HepG2 (cell line): ENCODE results near the gene SRSF7. TPM values are rescaled to one million over a fixed set of nuclear protein-coding genes. Genes with fewer than 3 reads are reported as not detected.

Source experiments
- CBFB ChIP-seq: sonication (generic); formaldehyde crosslinking; IDR thresholded peaks from 2 replicates; pipeline ENCODE4 v1.4.0; 2020; ENCODE audit warnings: missing genetic modification reagents
- FOSL2 ChIP-seq: sonication (generic); formaldehyde crosslinking; IDR thresholded peaks from 2 replicates; pipeline ENCODE4 v1.4.0; 2020; ENCODE audit warnings: missing genetic modification reagents
- GZF1 ChIP-seq: sonication (generic); formaldehyde crosslinking; IDR thresholded peaks from 2 replicates; pipeline ENCODE4 v1.5.1; 2020; ENCODE audit warnings: mild to moderate bottlenecking, missing genetic modification reagents
- HDAC2 ChIP-seq: sonication (generic); formaldehyde crosslinking; IDR thresholded peaks from 2 replicates; pipeline ENCODE4 v1.4.0; 2020; ENCODE audit warnings: missing genetic modification reagents
- MED8 ChIP-seq: sonication (generic); formaldehyde crosslinking; IDR thresholded peaks from 2 replicates; pipeline ENCODE4 v1.8.1; 2023; ENCODE audit warnings: mild to moderate bottlenecking, missing genetic modification reagents; ENCODE audit not compliant: insufficient replicate concordance
- NCOA1 ChIP-seq: sonication (generic); formaldehyde crosslinking; IDR thresholded peaks from 2 replicates; pipeline ENCODE4 v1.9.0; 2021; ENCODE audit warnings: missing genetic modification reagents
- ZC3H13 ChIP-seq: sonication (generic); formaldehyde crosslinking; IDR thresholded peaks from 2 replicates; pipeline ENCODE4 v1.8.1; 2023; ENCODE audit warnings: mild to moderate bottlenecking, missing genetic modification reagents, moderate library complexity
- ZFAT ChIP-seq: sonication (generic); formaldehyde crosslinking; conservative IDR thresholded peaks from 2 replicates; pipeline ENCODE4 v1.8.1; 2023; ENCODE audit warnings: missing genetic modification reagents, inconsistent platforms
- ZNF138 ChIP-seq: sonication (generic); formaldehyde crosslinking; IDR thresholded peaks from 2 replicates; pipeline ENCODE4 v1.5.0; 2020; ENCODE audit warnings: mild to moderate bottlenecking, low read depth, missing genetic modification reagents
- ZNF234 ChIP-seq: sonication (generic); formaldehyde crosslinking; conservative IDR thresholded peaks from 2 replicates; pipeline ENCODE4 v1.5.1; 2020; ENCODE audit warnings: mild to moderate bottlenecking, missing genetic modification reagents
- ZNF550 ChIP-seq: sonication (generic); formaldehyde crosslinking; IDR thresholded peaks from 2 replicates; pipeline ENCODE4 v1.4.0; 2020; ENCODE audit warnings: mild to moderate bottlenecking, missing genetic modification reagents, borderline replicate concordance
- ZNF790 ChIP-seq: sonication (generic); formaldehyde crosslinking; IDR thresholded peaks from 2 replicates; pipeline ENCODE4 v1.8.0; 2022; ENCODE audit warnings: missing genetic modification reagents, mild to moderate bottlenecking, borderline replicate concordance
- polyA plus RNA-seq, 8 experiments: library from polyadenylated mRNA; depleted of rRNA in 3 of 8; stranded (reverse) in 7 of 8; unstranded in 1 of 8; fragments of >200 nt; fragmentation: Illumina TruSeq in 4 of 8; extraction: Trizol in 4 of 8; gene quantifications; 2 replicates each; pipeline versions ENCODE4 v1.2.1 to v1.2.3, GENCODE V29; 2011 to 2016; ENCODE audit warnings: low read depth in 4 of 8, missing spikeins in 1 of 8, mixed read lengths in 1 of 8; ENCODE audit not compliant: insufficient read depth in 1 of 8
- total RNA-seq, 5 experiments: library from RNA; depleted of rRNA; stranded (reverse); fragments of >200 nt; fragmentation: Illumina TruSeq; extraction: Trizol; gene quantifications; 2 replicates each; pipeline ENCODE4 v1.2.3, GENCODE V29; 2016; ENCODE audit warnings: low read depth in 1 of 5
- TF ChIP-seq, protein P1 (sequence below): sonication (generic); formaldehyde crosslinking; IDR thresholded peaks from 2 replicates; pipeline ENCODE4 v1.4.0; 2020; ENCODE audit warnings: mild to moderate bottlenecking, missing genetic modification reagents
- TF ChIP-seq, protein P2 (sequence below): sonication (generic); formaldehyde crosslinking; IDR thresholded peaks from 2 replicates; pipeline ENCODE4 v1.4.0; 2020; ENCODE audit warnings: missing genetic modification reagents, borderline replicate concordance
- TF ChIP-seq, protein P3 (sequence below): sonication (generic); formaldehyde crosslinking; IDR thresholded peaks from 2 replicates; pipeline ENCODE4 v1.4.0; 2020; ENCODE audit warnings: mild to moderate bottlenecking, missing genetic modification reagents
- TF ChIP-seq, protein P4 (sequence below): sonication (generic); formaldehyde crosslinking; IDR thresholded peaks from 2 replicates; pipeline ENCODE4 v1.5.1; 2020; ENCODE audit warnings: mild to moderate bottlenecking, missing genetic modification reagents

SRSF7 gene
- total and polyA plus RNA-seq, 2 of the 13 experiments (the other 11 are each of a cell fraction or from before 2014, with no cell fraction given), result 172 to 275 TPM

DNA sequence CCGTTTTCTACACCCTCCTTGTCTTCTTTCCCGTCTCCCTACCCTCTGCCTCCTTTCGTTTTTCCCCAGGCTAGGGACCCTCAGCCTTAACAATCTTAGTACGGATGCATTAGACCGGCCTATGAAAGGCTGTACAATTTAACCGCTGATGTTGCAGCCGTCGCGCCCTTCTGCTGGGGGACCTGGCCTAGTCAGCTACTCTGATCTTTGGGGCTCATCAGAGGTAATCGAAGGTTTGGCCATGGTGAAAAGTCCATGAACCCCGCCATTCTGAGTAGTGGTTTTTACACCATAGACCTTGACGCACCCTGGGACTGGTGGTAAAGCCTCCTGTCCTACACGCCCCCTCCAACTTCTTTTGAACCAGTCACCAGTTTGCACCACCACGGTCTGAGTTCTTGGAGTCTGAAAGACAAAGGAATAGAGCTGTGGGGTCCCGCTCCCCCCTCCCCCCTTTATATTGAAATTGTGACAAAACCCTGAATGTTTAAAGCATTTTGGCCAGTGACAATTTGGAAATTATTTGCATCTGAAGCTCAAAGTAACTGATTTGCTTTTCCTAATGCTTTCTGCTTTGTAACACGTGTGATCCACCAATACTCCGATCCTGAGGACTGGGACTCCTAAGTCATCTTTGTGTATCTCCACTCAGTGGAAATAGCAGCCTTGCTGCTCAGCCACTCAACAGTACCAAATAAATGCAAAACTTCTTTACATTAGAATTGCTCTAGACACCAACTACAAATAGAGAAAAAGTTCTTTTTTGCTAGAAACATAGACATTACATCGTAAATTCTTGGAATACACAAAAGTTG is 642 bp upstream of the SRSF7 start (continued):
- TF ChIP-seq, protein P1, sequence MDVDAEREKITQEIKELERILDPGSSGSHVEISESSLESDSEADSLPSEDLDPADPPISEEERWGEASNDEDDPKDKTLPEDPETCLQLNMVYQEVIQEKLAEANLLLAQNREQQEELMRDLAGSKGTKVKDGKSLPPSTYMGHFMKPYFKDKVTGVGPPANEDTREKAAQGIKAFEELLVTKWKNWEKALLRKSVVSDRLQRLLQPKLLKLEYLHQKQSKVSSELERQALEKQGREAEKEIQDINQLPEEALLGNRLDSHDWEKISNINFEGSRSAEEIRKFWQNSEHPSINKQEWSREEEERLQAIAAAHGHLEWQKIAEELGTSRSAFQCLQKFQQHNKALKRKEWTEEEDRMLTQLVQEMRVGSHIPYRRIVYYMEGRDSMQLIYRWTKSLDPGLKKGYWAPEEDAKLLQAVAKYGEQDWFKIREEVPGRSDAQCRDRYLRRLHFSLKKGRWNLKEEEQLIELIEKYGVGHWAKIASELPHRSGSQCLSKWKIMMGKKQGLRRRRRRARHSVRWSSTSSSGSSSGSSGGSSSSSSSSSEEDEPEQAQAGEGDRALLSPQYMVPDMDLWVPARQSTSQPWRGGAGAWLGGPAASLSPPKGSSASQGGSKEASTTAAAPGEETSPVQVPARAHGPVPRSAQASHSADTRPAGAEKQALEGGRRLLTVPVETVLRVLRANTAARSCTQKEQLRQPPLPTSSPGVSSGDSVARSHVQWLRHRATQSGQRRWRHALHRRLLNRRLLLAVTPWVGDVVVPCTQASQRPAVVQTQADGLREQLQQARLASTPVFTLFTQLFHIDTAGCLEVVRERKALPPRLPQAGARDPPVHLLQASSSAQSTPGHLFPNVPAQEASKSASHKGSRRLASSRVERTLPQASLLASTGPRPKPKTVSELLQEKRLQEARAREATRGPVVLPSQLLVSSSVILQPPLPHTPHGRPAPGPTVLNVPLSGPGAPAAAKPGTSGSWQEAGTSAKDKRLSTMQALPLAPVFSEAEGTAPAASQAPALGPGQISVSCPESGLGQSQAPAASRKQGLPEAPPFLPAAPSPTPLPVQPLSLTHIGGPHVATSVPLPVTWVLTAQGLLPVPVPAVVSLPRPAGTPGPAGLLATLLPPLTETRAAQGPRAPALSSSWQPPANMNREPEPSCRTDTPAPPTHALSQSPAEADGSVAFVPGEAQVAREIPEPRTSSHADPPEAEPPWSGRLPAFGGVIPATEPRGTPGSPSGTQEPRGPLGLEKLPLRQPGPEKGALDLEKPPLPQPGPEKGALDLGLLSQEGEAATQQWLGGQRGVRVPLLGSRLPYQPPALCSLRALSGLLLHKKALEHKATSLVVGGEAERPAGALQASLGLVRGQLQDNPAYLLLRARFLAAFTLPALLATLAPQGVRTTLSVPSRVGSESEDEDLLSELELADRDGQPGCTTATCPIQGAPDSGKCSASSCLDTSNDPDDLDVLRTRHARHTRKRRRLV, result peak; percentile 25; the same call in 1 of the 2 replicates
- TF ChIP-seq, protein P2, sequence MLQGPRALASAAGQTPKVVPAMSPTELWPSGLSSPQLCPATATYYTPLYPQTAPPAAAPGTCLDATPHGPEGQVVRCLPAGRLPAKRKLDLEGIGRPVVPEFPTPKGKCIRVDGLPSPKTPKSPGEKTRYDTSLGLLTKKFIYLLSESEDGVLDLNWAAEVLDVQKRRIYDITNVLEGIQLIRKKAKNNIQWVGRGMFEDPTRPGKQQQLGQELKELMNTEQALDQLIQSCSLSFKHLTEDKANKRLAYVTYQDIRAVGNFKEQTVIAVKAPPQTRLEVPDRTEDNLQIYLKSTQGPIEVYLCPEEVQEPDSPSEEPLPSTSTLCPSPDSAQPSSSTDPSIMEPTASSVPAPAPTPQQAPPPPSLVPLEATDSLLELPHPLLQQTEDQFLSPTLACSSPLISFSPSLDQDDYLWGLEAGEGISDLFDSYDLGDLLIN (CRISPR knock-in tag), result no peak
- no peak for TF ChIP-seq CBFB
- TF ChIP-seq GZF1 (CRISPR knock-in tag), result no peak; the same call in 1 of the 2 replicates
- TF ChIP-seq ZNF234 (CRISPR knock-in tag), result no peak
- no peak for TF ChIP-seq ZFAT (CRISPR knock-in tag)
- TF ChIP-seq MED8 (CRISPR knock-in tag), result peak; percentile 33
- no peak for TF ChIP-seq ZNF550 (CRISPR knock-in tag)
- no peak for TF ChIP-seq ZNF790 (CRISPR knock-in tag)
- no peak for TF ChIP-seq FOSL2
- TF ChIP-seq ZNF138, result no peak
- TF ChIP-seq HDAC2 (CRISPR knock-in tag), result no peak
- TF ChIP-seq, protein P3, sequence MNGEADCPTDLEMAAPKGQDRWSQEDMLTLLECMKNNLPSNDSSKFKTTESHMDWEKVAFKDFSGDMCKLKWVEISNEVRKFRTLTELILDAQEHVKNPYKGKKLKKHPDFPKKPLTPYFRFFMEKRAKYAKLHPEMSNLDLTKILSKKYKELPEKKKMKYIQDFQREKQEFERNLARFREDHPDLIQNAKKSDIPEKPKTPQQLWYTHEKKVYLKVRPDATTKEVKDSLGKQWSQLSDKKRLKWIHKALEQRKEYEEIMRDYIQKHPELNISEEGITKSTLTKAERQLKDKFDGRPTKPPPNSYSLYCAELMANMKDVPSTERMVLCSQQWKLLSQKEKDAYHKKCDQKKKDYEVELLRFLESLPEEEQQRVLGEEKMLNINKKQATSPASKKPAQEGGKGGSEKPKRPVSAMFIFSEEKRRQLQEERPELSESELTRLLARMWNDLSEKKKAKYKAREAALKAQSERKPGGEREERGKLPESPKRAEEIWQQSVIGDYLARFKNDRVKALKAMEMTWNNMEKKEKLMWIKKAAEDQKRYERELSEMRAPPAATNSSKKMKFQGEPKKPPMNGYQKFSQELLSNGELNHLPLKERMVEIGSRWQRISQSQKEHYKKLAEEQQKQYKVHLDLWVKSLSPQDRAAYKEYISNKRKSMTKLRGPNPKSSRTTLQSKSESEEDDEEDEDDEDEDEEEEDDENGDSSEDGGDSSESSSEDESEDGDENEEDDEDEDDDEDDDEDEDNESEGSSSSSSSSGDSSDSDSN (CRISPR knock-in tag), result peak; percentile 4
- no peak; the same call in 1 of the 2 replicates for TF ChIP-seq ZC3H13 (CRISPR knock-in tag)
- no peak for TF ChIP-seq NCOA1 (CRISPR knock-in tag)
- TF ChIP-seq, protein P4, sequence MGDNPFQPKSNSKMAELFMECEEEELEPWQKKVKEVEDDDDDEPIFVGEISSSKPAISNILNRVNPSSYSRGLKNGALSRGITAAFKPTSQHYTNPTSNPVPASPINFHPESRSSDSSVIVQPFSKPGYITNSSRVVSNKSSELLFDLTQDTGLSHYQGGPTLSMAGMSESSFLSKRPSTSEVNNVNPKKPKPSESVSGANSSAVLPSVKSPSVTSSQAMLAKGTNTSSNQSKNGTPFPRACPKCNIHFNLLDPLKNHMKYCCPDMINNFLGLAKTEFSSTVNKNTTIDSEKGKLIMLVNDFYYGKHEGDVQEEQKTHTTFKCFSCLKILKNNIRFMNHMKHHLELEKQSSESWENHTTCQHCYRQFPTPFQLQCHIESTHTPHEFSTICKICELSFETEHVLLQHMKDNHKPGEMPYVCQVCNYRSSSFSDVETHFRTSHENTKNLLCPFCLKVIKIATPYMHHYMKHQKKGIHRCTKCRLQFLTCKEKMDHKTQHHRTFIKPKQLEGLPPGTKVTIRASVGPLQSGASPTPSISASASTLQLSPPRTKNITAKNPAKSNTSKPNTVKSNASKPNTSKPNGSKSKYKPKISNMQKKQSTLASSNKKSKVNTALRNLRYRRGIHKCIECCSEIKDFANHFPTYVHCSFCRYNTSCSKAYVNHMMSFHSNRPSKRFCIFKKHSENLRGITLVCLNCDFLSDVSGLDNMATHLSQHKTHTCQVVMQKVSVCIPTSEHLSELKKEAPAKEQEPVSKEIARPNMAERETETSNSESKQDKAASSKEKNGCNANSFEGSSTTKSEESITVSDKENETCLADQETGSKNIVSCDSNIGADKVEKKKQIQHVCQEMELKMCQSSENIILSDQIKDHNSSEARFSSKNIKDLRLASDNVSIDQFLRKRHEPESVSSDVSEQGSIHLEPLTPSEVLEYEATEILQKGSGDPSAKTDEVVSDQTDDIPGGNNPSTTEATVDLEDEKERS (CRISPR knock-in tag), result 0 out of 2 replicates have a peak, but pooled peaks have one; percentile 4
